ENCODE measurements around the gene RIN3. TPM values are rescaled to one million over a fixed set of nuclear protein-coding genes. Genes with fewer than 3 reads are reported as not detected.
A peak's percentile ranks its signal among the peaks of the same experiment; 100 is the strongest.

Gene RIN3
- total RNA-seq, 1 experiment from 2014 or later = 1.7 TPM

GRCh38 chr14:92555465-92556111 is 42.0 kb downstream of the RIN3 start:
- no peak for DNase-seq (ENCODE audit: low spot score)

- DNase-seq (ENCODE audit: low spot score) = no peak
Measured at GRCh38 chr14:92556255-92556741, 42.7 kb downstream of the RIN3 start.

DNA sequence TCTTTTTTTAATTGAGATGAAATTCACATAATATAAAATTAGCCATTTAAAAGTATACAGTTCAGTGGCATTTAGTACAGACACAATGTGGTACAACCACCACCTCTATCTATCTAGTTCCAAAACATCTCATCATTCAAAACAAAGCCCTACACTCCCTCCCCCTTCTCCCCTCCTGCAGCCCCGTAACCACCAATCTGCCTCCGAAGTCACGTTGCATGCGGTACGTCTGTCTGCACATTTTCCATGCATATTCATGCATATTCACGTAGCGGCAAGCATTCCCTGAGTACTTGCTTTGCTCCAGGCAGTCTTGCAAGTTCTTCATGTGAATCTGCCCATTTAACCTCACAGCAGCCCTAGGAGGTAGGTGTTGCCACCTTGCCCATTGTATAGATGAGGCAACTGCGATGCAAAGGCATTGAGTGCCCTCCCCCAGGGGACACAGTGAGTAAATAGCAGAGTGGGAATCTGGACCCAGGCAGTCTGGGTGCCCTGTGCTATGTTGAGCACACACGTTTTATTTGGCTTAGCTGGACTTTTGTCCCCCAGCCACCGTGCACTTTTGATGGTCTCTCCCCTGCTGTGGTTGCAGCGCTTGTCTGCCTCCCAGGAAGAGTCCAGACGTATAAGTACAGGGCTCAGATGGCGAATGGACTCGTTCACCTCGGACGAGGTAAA is 43.4 kb downstream of the RIN3 start:
- DNase-seq (ENCODE audit: low spot score) = no peak

- no peak for DNase-seq (ENCODE audit: low spot score)
Measured at GRCh38 chr14:92557544-92557912, 43.9 kb downstream of the RIN3 start.

- DNase-seq (ENCODE audit: low spot score) = no peak
Measured at GRCh38 chr14:92558319-92558718, 44.7 kb downstream of the RIN3 start.

- DNase-seq (ENCODE audit: low spot score) = no peak
Measured at GRCh38 chr14:92559486-92559885, 45.9 kb downstream of the RIN3 start.

DNA sequence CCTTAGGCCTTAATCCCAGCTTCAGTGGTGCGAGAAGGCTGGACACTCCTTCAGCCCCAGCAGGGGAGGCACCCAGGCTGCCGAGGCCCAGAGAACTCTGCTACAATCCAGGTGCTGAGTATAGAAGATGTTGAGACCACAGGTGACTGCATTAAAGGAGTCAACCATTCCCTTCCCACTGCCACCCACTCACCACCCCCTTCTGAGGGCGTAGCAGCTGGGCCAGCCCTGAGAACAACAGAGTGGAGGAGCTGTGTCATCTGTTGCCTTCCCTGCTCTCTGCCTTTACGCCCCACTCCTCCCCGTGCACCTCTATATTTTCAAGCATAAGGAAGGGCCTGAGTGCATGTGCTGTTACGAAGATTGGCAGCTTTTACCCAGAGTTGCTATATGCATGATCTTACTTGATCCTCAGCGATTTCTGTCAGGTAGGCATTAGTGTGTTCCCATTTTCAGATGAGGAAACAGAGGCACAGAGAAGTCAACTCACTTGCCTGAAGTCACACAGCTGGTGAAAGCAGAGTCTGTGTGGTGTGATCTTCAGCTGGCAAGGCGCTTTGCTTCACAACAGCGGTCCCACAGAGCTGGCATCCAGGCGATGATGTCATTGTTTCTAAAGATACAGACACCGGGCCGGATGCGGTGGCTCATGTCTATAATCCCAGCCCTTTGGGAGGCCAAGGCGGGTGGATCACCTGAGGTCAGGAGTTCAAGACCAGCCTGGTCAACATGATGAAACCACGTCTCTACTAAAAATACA is 46.7 kb downstream of the RIN3 start:
- peak; percentile 63 for DNase-seq (ENCODE audit: low spot score)

- DNase-seq (ENCODE audit: low spot score) = no peak
Measured at GRCh38 chr14:92561906-92562479, 48.4 kb downstream of the RIN3 start.

DNA sequence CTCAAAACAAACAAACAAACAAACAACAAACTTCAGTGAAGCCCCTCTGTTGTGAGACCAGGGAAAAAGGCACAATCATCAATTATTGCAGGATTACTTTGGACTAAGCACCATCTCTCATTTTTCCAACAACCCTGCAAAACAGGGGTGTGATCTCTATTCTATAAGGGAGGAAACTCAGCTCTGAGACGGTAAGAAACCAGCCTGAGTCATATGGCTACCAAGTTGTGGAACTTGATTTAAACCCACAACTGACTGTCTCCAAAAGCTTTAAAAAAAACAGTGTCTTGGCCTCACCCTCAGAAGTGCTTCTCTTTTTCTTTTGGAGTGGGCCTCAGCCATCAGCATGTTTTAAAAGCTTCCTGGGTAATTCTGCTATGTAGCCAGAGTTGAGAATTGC is 49.8 kb downstream of the RIN3 start:
- DNase-seq (ENCODE audit: low spot score) = no peak

DNA sequence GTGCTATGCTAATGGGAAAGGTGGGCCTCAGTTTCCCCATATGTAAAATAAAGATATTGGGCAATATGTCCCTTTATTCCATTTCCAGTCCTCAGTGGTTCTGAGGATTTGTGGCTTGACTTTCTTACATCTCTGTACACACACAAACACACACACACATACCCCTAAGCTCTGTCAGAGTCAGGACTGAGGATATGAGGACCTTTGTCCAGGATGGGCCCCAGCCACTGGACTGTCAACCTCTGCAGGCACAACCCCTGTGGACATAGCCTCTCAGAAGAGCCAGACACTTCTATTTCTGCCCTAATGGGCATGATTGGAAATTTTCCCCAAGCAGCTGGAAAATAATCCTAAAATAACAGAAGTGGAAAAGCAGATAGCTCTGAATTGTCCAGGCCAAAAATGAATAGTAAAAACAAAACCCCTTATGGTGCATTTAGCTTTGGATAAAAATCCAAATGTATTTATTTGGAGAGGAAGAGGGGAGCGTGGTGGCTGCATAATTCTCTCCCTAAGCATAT is 50.2 kb downstream of the RIN3 start:
- DNase-seq (ENCODE audit: low spot score) = no peak

DNA sequence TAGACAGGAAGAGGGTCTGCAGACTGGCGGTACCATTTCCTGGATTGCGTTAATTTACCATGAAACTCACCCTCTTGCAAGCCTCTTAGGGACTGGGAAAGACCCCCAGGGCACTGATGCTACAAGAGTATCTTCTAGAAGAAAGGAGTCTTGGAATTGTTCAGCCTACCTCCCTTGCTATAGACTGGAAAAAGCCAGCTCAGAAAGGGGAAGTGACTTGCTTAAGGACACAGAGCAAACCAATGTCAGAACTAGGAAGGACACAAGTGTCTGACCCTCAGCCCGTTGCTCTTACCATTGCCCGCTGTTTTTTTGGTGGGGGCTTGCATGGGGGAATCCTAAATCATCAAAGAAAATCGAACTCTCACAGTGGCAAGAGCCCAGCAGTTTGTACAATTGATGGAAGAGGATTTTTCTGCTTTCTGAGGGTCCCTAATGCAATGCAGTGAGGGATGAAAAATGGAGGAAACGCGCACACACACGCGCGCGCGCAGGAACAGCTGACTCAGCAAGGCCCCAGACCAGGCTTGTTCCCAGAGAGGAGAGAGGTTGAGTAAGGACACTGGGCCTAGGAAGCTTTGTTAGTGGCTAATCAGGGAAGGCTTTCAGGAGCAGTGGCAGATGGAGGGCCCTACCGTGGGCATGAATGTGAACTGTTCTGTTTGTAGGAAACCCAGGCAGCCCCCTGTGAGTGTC is 50.9 kb downstream of the RIN3 start:
- no peak for DNase-seq (ENCODE audit: low spot score)

DNA sequence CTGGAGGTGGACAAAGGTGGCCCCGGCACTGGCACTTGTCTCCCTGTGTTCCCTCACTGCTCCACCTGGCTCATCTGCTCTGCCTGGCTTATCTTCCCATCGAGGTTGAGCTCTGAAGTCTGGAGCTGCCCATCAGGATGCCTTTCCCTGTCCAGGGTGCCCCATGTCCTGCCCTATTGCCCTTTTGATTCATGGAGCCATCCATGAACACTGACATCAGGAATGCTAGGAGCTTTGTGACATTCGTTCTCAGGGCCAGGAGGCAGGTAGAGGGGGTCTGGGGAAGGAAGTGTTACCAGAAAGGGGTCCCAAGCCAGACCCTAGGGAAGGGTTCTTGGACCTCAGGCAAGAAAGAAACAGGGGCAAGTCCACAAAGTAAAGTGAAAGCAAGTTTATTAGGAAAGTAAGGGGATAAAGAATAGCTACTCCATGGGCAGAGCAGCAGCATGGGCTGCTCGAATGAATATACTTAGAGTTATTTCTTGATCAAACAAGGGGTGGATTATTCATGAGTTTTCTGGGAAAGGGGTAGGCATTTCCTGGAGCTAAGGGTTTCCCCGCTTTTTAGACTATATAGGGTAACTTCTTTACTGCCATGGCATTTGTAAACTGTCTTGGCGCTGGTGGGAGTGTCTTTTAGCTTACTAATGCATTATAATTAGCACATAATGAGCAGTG is 51.6 kb downstream of the RIN3 start:
- no peak for DNase-seq (ENCODE audit: low spot score)

DNA sequence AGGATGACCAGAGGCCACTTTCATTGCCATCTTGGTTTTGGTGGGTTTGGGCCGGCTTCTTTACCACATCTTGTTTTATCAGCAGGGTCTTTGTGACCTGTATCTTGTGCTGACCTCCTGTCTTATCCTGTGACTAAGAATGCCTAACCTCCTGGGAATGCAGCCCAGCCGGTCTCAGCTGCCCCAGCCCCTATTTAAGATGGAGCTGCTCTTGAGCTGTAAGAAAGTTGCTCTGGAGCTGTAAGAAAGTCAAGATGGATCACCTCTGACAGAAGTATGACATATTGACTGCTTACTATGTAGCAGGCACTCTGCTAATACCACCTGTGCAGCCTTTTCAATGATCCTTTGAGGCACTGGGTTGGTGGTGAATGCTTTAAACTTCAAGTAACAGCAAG is 52.1 kb downstream of the RIN3 start:
- DNase-seq (ENCODE audit: low spot score) = no peak

- no peak for DNase-seq (ENCODE audit: low spot score)
Measured at GRCh38 chr14:92567173-92567725, 53.7 kb downstream of the RIN3 start.

GRCh38 chr14:92568621-92569479 is 55.3 kb downstream of the RIN3 start:
- no peak for DNase-seq (ENCODE audit: low spot score)

DNA sequence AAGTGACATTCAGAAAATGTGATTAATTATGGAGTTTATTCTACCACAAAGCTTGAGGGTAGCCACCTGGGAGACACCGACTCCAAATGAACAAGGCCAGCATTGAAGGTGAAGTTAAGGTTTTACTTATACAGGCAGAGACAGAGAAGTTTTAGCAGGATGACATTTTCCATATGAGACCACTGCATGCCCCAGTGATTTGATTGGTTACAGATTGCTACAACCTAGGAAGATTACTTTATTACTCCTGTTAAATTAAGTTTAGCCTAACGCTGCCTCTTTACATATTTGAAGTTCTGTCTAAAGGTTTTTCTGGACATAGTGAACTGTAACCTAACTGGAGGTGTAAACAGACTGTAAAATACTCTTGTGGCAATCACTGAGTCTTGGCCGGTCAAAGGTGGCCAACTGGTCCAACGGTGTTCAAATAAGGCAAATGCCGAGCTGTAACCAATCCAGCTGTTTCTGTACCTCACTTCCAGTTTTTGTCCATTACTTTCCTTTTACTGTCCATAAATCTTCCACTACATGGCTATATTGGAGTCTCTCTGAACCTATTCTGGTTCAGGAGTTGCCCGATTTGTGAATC is 57.2 kb downstream of the RIN3 start:
- DNase-seq (ENCODE audit: low spot score) = no peak

DNA sequence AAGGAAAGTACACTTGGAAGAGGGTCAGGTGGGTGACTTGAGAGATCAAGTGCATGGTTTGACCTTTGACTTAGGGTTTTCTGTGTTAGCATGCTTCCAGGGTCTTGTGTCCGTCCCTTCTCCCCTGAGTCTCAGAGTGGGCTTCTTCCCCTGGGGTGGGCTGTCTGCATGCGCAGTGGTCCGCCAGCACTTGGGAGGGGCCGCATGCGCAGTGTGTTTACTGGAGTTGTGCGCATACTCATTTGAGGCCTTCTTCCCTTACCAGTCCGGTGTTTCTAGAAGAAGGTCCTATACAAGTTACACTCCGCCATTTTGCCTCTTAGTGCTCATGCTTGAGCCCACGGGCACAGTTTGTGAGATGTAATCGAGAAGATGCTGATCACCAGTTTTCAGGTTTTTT is 58.5 kb downstream of the RIN3 start:
- DNase-seq (ENCODE audit: low spot score) = no peak

GRCh38 chr14:92573761-92574498 is 60.3 kb downstream of the RIN3 start:
- DNase-seq (ENCODE audit: low spot score) = no peak
